GM12878 (cell line): ENCODE data around the gene NANOS1. TPM values are rescaled to one million over a fixed set of nuclear protein-coding genes. Genes with fewer than 3 reads are reported as not detected.

Experiments used
- CBX5 ChIP-seq: sonication (generic); IDR thresholded peaks from 2 replicates; pipeline ENCODE4 v1.6.1; 2016; ENCODE audit warnings: low read depth, moderate library complexity, mild to moderate bottlenecking, inconsistent platforms
- CEBPZ ChIP-seq: fragments of 150-350 bp; IDR thresholded peaks from 2 replicates; pipeline ENCODE4 v1.6.1; 2016; ENCODE audit warnings: low read depth, low read length
- MEF2A ChIP-seq: IDR thresholded peaks from 2 replicates; pipeline ENCODE4 v1.6.1; 2011; ENCODE audit warnings: low read depth, mild to moderate bottlenecking, low read length, moderate library complexity; ENCODE audit not compliant: insufficient read depth
- MEF2B ChIP-seq: fragments of 450-650 bp; IDR thresholded peaks from 2 replicates; pipeline ENCODE4 v1.6.1; 2018; ENCODE audit warnings: mild to moderate bottlenecking, moderate library complexity; ENCODE audit not compliant: partially characterized antibody, poor library complexity, severe bottlenecking
- MYC ChIP-seq: IDR thresholded peaks from 2 replicates; pipeline ENCODE4 v1.6.1; 2011; ENCODE audit warnings: mild to moderate bottlenecking, low read length, moderate library complexity, inconsistent platforms; ENCODE audit not compliant: insufficient read depth, insufficient replicate concordance, insufficient read length, severe bottlenecking
- POU2F2 ChIP-seq: IDR thresholded peaks from 3 replicates; pipeline ENCODE4 v1.6.1; 2011; ENCODE audit warnings: low read depth, mild to moderate bottlenecking, low read length, borderline replicate concordance
- STAT3 ChIP-seq: IDR thresholded peaks from 2 replicates; pipeline ENCODE4 v1.6.1; 2011; ENCODE audit warnings: low read depth, low read length, improper control_type of control experiment
- TAF1 ChIP-seq: IDR thresholded peaks from 2 replicates; pipeline ENCODE4 v1.6.1; 2011; ENCODE audit warnings: mild to moderate bottlenecking, low read depth, low read length, borderline replicate concordance
- ZBTB11 ChIP-seq: fragments of 450-650 bp; formaldehyde crosslinking; IDR thresholded peaks from 2 replicates; pipeline ENCODE4 v1.5.0; 2022; ENCODE audit warnings: mild to moderate bottlenecking, missing genetic modification characterization
- polyA plus RNA-seq, 11 experiments: library from polyadenylated mRNA; depleted of rRNA in 4 of 11; unstranded in 6 of 11; stranded (reverse) in 5 of 11; fragments of >200 nt; fragmentation: Nextera tagmentation in 4 of 11; fragmentation: Illumina TruSeq in 1 of 11; extraction: Ambion mirVana in 4 of 11; extraction: Trizol in 1 of 11; gene quantifications; 1 replicate in 1 of 11; 2 replicates in 10 of 11; pipeline versions ENCODE4 v1.2.1 to v1.2.3, GENCODE V29; 2011 to 2016; ENCODE audit warnings: inconsistent platforms in 2 of 11, missing spikeins in 2 of 11, low read depth in 1 of 11
- total RNA-seq, 4 experiments: library from RNA; depleted of rRNA in 3 of 4; stranded (reverse); fragments of >200 nt in 3 of 4; fragmentation: Illumina TruSeq in 1 of 4; extraction: Trizol in 1 of 4; gene quantifications; 2 replicates each; pipeline versions ENCODE4 v1.2.1 to v1.2.3, GENCODE V29; 2013 to 2021
- TF ChIP-seq, protein P1 (sequence below): fragments of 450-650 bp; IDR thresholded peaks from 2 replicates; pipeline ENCODE4 v1.6.1; 2017; ENCODE audit warnings: borderline replicate concordance

The NANOS1 gene
- total and polyA plus RNA-seq, 10 of the 15 experiments (the other 5 are each of a cell fraction or from before 2014, with no cell fraction given): 0.03 to 0.55 (median 0.28) TPM; not detected in 2

DNA sequence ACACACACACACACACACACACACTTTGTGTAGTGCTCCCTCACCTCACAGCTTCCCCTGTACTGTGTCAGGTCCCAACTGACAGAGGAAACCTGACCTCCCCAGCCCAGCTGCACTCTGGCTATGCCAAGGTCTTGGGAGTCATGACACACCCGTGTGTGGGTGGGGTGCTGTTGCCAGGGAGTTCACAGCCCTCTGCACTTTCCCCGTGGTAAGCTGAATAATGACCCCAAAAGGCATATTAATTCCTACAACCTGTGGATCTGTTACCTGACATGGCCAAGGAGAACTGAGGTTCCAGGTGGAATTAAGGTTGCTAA, 8.9 kb upstream of the NANOS1 start (continued):
- no peak for TF ChIP-seq ZBTB11 (CRISPR knock-in tag)
- TF ChIP-seq, protein P1, sequence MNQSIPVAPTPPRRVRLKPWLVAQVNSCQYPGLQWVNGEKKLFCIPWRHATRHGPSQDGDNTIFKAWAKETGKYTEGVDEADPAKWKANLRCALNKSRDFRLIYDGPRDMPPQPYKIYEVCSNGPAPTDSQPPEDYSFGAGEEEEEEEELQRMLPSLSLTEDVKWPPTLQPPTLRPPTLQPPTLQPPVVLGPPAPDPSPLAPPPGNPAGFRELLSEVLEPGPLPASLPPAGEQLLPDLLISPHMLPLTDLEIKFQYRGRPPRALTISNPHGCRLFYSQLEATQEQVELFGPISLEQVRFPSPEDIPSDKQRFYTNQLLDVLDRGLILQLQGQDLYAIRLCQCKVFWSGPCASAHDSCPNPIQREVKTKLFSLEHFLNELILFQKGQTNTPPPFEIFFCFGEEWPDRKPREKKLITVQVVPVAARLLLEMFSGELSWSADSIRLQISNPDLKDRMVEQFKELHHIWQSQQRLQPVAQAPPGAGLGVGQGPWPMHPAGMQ: no peak
- no peak for TF ChIP-seq TAF1
- TF ChIP-seq CEBPZ: no peak
- no peak for TF ChIP-seq MEF2B
- TF ChIP-seq MEF2A: no peak
- no peak for TF ChIP-seq CBX5
- TF ChIP-seq MYC: no peak
- no peak for TF ChIP-seq POU2F2
- TF ChIP-seq STAT3: no peak
